Ammon's horn (tissue), 1 donor: ENCODE data around the gene EEF2K.

Experiments used
- DNase-seq: peaks from one replicate; pipeline ENCODE4 v3.0.0-alpha.2; 2016; ENCODE audit warnings: low spot score

The EEF2K gene

DNA sequence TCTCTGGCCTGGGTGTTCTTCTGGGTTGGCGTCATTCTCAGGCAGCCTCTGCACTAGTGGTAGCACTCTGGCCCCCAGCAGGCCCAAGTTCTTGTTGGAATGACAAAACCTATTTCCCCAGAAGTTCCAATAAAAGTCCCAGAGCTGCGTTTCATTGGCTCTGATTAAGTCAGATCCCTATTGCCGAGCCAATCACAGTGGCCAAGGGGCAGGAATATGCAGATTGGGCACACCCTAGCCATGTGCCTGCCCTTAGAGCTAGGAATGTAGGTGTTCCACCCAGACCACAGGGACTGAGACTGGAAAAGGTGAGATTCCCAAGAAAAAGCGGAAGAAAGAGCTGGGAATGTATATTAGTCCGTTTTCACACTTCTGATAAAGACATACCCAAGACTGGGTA is 46.2 kb downstream of the EEF2K start:
- DNase-seq: peak; percentile 15

DNA sequence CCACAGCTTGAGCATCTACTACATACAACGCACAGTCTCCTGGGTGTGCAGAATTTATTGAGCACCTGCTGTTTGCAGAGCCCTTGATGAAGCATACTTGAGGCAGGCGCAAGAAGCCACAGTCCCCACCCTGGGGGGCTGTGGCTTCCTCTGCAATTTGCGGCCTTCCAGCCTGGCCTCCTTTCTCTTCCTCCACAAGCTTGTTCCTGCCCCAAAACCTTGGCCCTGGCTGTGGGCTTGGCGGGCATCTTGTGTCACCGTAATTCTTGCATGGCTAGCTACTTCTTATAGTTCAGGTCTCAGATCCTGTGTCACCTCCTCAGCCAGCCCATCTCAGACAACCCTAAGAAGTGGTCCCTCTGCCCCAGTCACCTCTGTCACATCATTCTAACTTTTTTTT is 47.2 kb downstream of the EEF2K start:
- no peak for DNase-seq

DNA sequence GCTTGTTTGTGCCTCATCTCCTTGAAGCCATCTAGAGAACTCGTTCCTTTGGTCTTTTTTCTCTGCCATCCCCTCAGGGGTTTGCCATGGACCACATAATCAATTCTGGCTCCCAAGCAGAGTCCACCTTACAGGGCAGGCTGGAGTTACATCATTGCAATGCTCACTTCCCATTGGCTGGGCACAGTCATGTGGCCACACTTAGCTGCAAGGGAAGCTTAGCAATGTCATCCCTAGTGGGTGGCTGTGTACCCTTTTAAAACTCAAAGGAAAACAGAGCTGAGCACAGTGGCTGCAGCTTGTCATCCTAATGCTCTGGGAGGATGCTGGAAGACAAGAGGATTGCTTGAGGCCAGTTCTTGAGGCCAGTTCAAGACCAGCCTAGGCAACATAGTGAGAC is 49.3 kb downstream of the EEF2K start:
- DNase-seq: no peak

DNA sequence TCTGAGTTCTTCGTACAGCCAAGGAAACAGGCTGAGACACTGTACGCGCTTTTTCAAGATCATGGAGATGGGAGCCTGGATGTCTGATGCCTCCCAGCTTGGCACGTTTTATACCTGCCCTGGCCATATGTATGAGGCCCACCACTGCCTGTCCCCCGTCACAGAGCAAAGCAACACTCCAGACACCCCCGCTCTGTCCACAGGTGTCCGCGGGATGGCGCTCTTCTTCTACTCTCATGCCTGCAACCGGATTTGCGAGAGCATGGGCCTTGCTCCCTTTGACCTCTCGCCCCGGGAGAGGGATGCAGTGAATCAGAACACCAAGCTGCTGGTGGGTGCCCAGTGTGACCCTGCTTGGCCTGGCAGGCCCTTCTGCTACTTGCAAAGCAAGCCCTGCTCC is 51.4 kb downstream of the EEF2K start:
- DNase-seq: no peak

DNA sequence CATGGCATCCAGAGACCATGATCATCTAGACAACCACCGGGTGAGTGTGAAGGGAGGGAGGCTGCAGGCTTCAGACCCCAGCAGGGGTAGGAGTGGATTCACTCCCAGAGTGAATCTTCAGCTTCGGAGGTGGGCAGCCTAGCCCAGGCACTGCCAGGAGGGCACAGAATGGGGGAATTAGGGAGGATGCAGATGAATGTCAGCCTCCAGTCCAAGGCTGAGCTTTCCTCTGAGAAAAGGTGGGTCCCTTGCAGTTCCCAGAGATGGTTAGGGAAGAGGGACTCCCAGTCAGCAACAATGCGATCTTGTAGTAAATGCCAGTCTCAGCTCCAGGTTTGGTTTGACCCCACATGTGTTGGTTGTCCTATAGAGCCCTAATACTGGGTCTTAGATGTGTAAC is 54.4 kb downstream of the EEF2K start:
- no peak for DNase-seq

DNA sequence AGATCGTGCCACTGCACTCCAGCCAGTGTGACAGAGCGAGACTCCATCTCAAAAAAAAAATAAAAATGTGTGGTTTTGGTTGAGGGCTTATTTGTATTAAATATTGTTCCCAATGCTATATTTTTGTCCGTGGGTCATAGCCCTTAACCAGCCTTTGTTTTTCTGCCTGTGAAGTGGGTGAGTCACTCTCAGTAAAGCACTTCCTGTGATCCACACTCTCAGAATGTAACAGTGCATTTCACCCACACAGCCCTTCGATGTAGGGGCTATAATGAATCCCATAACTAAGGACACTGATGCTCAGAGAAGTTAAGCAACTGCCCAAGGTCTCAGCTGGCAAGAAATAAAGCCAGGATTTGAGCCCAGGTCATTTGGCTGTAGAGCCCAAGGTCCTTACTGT is 56.4 kb downstream of the EEF2K start:
- no peak for DNase-seq

DNA sequence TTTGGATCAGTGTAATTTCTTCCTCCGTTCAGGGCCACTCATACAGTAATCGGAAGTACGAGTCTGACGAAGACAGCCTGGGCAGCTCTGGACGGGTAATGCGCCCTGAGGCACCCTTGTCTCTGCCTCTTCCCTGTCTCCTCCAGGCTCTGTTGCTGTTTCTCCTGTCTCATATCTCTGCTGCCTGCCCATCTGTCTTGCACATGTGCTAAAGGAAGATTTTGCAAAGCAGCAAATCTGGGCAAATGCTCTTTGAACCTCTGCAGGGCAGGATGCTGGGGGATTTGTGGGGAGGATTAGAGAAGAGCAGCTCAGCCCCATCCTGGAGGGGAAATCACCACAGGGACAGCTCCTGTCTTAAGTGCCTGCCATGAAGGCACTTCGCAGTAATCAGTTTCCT is 58.7 kb downstream of the EEF2K start:
- DNase-seq: no peak

DNA sequence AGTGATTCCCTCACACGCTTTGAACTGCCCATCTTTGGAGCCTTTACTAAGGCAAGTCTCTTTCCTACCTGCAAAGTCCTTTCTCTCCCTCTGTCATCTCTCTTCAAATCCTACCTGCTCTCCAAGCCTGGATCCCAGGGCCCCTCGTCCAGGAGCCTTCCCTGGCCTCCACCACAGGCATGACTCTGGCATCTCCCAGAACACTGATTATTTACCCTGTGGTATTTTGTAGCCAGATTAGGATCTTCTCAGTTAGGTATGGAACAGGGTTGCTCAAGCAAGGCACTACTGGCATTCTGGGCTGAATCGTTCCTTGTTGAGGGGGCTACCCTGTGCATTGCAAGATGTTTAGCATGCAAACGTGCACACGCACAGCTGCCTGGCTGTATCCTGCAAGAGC is 59.3 kb downstream of the EEF2K start:
- no peak for DNase-seq

DNA sequence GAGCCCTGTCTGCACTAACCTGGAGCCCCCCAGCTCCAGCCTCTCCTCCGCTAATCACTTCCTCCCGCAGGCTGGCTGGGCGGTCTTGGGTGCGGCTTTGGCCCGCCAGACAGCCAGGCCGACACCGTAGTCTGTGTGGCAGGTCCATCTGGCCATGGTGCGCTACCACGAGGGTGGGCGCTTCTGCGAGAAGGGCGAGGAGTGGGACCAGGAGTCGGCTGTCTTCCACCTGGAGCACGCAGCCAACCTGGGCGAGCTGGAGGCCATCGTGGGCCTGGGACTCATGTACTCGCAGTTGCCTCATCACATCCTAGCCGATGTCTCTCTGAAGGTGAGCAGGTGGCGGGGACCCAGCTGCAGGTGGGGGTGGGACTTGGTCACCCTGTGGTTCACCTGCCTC is 60.5 kb downstream of the EEF2K start:
- DNase-seq: no peak

DNA sequence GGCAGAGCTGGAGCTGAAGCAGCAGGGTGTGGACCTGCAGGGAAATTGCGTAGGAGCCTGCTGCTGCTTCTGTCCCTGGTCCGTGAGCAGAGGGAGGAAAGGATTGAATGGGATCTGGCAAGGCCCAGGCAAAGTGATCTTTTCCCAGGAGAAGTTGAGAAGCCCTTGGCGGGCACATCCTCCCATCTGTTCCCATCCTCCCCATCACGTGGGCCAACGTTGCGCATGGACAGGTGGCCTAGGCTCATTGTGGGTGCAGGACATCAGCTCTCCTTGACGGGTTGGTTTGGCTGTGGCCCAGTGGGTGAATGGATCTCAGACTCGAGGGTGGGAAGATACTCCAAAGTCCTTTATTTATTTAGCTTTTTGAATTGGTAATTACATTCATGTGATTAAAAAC is 61.7 kb downstream of the EEF2K start:
- DNase-seq: no peak

DNA sequence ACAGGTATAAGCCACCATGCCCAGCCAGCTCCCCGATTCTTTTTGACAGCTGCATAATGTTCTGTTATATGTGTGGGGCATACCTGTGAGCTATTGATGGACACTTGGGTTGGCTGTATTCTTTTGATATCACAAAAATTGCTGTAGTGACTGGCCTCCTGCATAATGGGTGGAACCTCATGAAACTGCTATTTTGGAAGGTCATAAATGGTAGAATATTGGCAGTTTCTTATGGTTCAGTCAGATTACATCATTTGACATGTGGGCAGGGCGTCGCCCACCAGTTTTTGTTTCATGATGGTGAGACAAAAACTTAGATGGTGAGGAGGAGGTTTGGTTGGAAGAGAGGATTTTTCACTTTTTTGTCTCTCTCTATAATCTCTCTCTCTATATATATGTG is 64.4 kb downstream of the EEF2K start:
- no peak for DNase-seq

DNA sequence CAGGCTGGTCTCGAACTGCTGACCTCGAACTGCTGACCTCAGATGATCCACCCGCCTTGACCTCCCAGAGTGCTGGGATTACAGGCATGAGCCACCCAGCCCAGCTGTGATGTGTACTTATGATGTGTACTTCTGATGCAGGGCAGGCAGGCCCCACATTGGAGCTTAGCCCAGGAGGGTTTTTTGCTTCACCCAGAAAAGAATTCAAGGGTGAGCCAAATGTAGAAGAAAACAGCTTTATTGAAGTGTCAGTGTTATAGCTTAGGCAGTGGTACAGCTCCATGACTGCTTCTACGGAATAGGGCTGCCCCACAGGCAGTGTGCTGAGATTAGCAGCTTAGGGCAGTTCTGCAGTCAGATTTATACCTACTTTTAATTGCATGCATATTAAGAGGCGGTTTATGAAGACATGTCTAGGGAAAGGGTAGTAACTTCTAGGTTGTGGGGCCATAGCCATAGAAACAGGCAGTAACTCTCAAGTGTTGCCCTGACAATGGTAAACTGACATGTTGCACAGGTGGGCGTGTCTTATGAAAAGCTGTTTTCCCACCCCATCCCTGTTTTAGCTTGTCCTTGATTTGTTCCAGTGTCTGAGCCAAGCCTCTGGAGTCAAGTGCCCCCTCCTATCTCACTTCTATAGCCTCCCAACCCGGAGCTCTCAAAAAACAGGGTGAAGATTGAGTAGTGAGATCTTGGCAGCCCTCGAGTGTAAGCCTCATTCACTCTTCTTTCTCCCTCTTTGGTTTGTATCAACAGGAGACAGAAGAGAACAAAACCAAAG is 67.0 kb downstream of the EEF2K start:
- no peak for DNase-seq

DNA sequence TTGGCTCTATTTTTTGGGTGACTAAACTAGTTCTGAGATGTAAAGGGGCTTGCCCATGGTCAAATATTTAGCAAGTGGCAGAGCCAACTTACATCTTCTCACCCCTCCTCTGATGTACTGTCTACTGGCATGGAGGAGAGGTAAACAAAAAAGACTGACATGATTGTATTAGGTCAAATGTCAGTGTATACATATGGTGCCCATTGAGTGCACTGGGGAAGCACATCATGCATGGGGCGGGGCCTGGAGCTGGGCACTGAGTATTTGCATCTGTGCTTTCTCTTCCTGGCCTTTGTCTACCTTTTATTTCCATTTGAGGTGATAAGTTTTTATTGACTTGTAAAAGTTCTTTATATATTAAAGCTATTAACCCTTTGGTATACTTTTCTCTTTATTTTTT is 68.8 kb downstream of the EEF2K start:
- no peak for DNase-seq

DNA sequence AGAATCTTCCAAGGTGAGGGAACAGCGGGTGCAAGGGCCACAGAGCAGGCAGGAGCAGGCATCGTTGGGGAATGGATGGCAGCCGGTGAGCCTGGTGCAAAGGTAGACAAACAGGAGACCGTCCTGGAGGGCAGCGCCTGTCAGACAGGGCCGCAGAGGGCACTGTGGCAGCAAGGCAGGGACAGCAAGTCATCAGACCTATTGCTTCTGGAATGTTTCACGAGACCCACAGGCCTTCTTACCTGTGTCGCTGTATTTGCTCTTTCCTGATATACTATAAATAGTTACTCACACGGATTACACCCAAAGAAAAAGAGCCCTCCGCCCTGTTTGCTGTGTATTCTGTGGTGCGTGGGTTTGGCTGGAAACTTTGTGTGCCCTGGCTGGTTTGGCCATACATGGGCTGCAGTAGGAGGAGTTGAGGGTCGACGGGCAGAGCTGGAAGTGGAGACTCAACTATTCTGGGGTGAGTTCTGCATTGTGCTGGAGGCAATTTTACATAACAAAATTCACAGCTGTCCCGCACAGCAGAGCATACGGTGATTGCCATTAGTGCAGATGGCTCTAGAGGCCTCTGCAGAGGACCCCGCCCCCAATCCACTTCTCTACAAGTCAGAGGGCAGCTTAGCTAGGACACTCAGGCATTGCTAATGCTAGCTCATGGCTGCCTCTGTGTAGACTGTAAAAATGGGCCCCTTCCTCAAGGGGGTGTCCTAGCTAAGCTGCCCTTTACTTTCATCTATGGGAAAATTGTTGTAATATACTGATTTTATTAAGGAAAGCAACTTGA is 72.6 kb downstream of the EEF2K start:
- DNase-seq: no peak

DNA sequence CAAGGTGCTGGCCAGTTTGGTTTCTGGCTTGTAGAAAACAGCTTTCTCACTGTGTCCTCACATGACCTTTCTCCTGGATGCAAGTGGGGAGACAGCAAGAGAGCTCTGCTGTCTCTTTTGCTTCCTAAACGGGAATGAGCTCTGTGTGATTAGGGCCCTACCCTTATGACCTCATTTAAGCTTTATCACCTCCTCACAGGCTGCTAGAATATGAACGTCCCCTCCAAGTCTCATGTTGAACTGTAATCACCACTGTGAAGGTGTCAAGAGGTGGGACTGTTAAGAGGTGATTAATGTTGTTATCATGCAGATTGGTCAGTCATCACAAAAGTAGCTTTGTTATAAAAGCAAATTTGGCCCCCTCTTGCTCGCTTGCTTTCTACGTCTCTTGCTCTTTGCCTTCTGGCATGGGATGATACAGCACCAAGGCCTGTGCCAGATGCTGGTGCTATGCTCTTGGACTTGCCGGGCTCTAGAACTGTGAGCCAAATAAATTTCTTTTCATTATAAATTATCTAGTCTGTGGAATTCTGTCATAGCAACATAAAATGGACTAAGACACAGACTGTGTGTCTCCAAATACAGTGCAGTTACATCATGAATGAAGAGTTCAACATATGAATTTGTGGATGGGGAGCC is 76.3 kb downstream of the EEF2K start:
- no peak for DNase-seq

DNA sequence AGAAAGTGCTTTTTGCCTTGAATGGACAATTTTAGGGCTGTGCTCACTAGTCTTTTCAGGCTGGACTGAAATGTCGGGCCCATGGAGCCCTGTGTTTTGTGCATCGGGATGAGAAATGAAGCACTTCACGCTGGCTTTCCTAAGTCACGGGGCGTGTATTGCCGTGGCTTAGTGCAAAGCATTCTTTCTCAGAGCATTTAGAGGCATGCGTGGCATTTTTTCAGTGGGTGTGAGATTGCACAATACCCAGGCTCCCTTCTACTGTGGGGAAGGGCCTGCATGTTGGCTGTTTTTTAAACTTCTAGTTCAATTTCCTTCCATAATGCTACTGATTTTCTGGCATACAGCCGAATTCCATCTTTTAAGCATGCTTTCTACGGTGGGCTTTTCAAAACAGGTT is 78.6 kb downstream of the EEF2K start:
- DNase-seq: no peak

DNA sequence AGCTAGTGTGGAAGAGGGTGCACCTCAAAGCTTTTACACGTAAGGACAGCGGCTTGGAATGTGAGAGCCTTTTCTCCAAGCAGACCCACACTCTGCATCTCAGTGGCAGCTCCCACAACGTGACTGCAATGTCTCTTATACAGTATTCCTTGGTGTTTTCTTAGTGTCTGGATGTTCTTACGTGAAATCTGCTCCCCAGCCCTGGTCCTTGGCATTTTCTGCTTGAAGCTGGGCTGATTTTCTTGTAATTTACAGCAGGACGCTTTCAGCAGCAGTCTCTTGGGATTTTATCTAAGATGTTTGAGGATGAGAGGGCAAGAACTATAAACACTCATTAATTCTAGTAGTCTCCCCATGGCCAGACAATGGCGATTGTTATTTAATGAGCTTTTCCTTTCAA is 79.0 kb downstream of the EEF2K start:
- no peak for DNase-seq

DNA sequence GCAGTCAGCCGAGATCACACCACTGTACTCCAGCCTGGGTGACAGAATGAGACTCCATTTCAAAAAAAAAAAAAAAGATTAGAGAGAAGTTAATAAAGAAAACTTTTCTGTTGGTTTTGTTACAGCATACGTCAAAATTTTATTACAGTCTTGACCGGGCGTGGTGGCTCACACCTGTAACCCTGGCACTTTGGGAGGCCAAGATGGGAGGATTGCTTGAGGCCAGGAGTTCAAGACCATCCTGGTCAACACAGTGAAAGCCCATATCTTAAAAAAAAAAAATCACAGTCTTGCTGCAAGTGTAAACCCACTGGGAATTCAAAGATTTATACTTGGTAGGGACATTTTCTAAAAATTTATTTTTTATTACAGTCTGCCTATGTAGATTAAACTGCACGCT is 84.9 kb downstream of the EEF2K start:
- no peak for DNase-seq

DNA sequence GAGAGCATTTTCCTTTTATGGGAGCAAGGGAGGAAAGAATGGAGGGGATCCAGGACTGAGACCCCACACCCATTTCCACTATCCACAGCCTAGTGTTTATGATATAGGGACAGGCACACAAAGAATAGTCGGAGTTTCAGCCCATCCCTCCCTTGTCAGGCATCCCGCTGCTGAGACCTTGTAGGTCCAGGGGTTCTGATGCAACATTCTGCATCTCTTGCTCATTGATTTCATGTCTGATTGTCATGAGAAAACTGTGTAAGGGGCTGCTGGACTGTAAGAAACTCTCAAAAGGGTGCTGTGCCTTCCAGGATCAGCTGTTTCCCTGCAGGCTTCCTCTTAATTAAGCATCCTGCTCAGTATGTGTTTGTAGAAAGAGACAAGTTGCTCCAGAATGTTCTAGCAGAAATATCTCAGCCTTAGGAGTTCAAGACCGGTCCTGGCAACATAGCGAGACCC is 85.8 kb downstream of the EEF2K start:
- DNase-seq: no peak

DNA sequence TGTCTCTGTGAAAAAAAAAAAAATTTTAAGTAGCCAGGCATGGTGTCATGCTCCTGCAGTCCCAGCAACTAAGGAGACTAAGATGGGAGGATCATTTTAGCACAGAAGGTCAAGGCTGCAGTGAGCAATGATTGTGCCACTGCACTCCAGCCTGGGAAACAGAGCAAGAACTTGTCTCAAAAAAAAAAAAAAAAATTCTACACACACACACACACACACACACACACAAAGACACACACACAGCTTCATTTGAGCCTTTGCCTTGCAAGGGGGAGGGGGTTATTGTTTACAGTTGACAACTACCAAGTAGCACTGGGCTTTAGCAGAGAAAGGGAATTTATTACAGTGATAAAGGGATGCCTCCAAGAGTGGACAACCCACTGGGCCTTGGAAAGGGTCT is 86.2 kb downstream of the EEF2K start:
- DNase-seq: no peak

DNA sequence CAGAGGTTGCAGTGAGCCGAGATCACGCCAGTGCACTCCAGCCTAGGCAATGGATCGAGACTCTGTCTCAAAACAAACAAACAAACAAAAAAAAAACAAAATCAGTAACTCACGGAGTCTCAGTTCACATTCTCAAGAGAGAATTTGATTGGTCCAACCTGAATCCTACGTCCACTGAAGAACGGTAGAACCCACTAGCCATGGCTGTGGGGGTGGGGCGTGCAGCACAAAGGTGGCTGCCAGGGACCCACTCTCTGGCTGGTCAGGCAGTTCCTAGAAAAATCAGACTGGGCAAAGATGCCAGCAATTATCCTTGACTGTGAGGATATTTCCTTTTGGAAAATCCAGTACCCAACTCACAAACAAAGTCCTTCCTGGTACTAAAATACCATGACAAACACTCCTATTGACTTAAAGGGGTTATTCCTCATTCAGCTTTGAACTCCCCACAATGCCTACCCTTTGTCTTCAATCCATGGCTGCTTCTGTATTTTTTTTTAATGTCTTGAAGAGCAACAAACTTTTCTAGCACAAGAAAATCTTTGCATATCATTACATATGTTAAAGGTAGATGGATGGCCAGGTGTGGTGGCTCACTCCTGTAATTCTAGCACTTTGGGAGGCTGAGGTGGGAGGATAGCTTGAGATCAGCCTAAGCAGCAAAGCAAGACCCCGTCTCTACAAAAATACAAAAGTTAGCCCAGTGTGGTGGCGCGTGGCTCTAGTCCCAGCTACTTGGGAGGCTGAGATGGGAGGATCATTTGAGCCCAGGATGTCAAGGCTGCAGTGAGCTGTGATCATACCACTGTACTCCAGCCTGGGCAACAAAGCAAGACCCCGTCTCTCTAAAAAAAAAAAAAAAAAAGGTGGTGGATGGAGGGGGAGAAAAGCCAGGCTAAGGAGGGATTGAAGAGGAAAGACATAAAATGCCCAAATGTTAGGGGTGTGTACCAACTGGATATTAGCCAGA is 87.3 kb downstream of the EEF2K start:
- no peak for DNase-seq
